GM12892 (cell line): Measurements from ENCODE around the gene IQCF6.

Source experiments
- POLR2AphosphoS5 ChIP-seq: IDR thresholded peaks from 2 replicates; pipeline ENCODE4 v1.6.1; 2011; ENCODE audit warnings: low read depth, low read length, control low read depth
- TAF1 ChIP-seq: IDR thresholded peaks from 2 replicates; pipeline ENCODE4 v1.6.1; 2011; ENCODE audit warnings: low read depth, mild to moderate bottlenecking, control low read depth, low read length, borderline replicate concordance

DNA sequence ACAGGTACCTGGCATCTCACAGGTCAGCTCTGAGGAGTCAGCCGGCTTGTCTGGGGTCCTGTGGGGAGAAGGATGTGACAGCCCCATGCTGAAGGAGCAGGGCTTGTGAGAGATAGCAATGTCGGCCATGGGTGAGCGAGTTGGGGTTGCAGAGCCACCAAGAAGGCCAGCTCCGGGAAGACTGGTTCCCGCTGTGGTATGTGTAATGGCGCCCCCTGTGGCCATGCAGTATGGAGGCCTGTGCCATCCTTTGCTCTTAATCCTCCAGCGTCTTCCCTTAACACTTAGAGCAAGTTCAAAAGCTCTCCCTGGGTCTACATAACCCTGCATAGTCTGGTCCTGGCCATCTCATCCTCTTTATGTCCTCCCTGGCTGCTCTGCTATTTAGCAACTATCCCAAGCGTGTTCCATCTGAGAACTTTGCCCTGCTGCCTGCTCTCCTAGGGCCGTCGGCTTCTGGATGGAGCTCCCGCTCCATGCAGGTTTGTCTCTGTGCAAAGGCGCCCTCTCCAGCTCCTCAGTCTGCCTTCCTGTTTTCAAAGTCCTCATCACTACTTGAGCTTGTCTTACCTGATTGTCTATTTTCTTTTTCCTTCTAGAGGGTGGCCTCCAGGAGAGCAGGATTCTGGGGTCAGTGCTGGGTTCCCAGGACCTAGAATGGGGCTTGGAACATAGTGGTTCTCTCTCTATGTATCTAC, 40.8 kb upstream of the IQCF6 start:
- TF ChIP-seq POLR2AphosphoS5 (no peak), TAF1 (no peak)
